ENCODE results near the gene ATP9B. TPM values are rescaled to one million over a fixed set of nuclear protein-coding genes. Genes with fewer than 3 reads are reported as not detected.

ATP9B gene
- total and polyA plus RNA-seq, 10 of the 15 experiments (the other 5 are each of a cell fraction or from before 2014, with no cell fraction given) = 0.74 to 20.7 (median 12.9) TPM

- H3K9me3 ChIP-seq (replicated peaks; ENCODE audit: control insufficient read depth, insufficient read depth, low read length) = no peaks in the 10 kb centered on the region
- no peak overlapping the region for H3K27ac ChIP-seq (ENCODE audit: control insufficient read depth, insufficient read depth)
- FAIRE-seq (no peak), ATAC-seq (no peak), DNase-seq (ENCODE audit: low read depth, low spot score) (no peak)
- BruUV-seq (replicated peaks) = no TSS peak
- in situ Hi-C loops (cut with MboI) = no loop called here
- H4K20me1 ChIP-seq (ENCODE audit: control insufficient read depth, insufficient read depth) = no peaks in the 10 kb centered on the region
- ChIA-PET CTCF (no interaction called here), SMC1A (ENCODE audit: uncharacterized antibody, unreplicated experiment) (interaction anchor here (0.7 kb wide), 1 partner anchor 103 kb away, joined by 3 read pairs; no protein-coding TSS in a partner anchor), RAD21 (ENCODE audit: unreplicated experiment) (no interaction called here), POLR2A (no interaction called here)
- H3K27me3 ChIP-seq (replicated peaks in 1 of 2; ENCODE audit: control insufficient read depth in 2 of 2, insufficient read depth in 2 of 2, low read length in 1 of 2) = no peaks in the 10 kb centered on the region
- no peak overlapping the region for H3K4me3 ChIP-seq
- no peaks in the 10 kb centered on the region; a peak in 2 of 4 replicates for H3K36me3 ChIP-seq (ENCODE audit: control insufficient read depth in 2 of 2, insufficient read depth in 2 of 2, low read length in 1 of 2)
- WGBS (ENCODE audit: insufficient coverage, insufficient replicate concordance, low lambda C conversion rate, missing lambda C conversion rate) = 87% methylated on average over 6 of the region's 6 CpGs
- no peaks in the 10 kb centered on the region for H3K4me1 ChIP-seq (ENCODE audit: control insufficient read depth, insufficient read depth, low read length)
- H3K9ac ChIP-seq (ENCODE audit: control insufficient read depth, insufficient read depth, low read length) = no peak overlapping the region
- TF ChIP-seq GATAD2B (conservative IDR thresholded peaks at IDR 0.05; ENCODE audit: low read depth) (no peak), FOXM1 (IDR thresholded peaks at IDR 0.05; ENCODE audit: low read depth, low read length) (no peak), TCF7 (IDR thresholded peaks at IDR 0.05; ENCODE audit: borderline replicate concordance) (no peak), PBX3 (IDR thresholded peaks at IDR 0.05; ENCODE audit: insufficient replicate concordance, low read depth, low read length) (no peak), ATF2 (IDR thresholded peaks at IDR 0.05; ENCODE audit: low read length) (no peak), WRNIP1 (IDR thresholded peaks at IDR 0.05; ENCODE audit: borderline replicate concordance, low read depth, low read length) (no peak), EED (IDR thresholded peaks at IDR 0.05; ENCODE audit: low read depth) (no peak), SKIL (IDR thresholded peaks at IDR 0.05; ENCODE audit: low read depth, poor library complexity, severe bottlenecking) (no peak), IRF5 (IDR thresholded peaks at IDR 0.05; ENCODE audit: borderline replicate concordance) (no peak)
- no peak overlapping the region for H3K4me2 ChIP-seq (ENCODE audit: control insufficient read depth, insufficient read depth)
- no peaks in the 10 kb centered on the region for H3K79me2 ChIP-seq (ENCODE audit: control insufficient read depth, insufficient read depth, low read length)
- H2AFZ ChIP-seq (ENCODE audit: control insufficient read depth, low read depth, low read length) = no peak overlapping the region
- intact Hi-C loops (cut with micrococcal nuclease; ENCODE audit: unreplicated experiment) = no loop called here
These were observed 147.0 kb downstream of the ATP9B start for GRCh38 chr18:79216176-79216575.
